ENCODE measurements around the gene MPZL2.

GRCh38 chr11:118219732-118220131 lies 44.4 kb downstream of the MPZL2 start:
- TF ChIP-seq POLR2AphosphoS5 (IDR thresholded peaks at IDR 0.05) (no peak), CTCF (IDR thresholded peaks at IDR 0.05) (no peak), POLR2A (IDR thresholded peaks at IDR 0.05) (no peak), EP300 (IDR thresholded peaks at IDR 0.05; ENCODE audit: low read depth) (no peak)

Measured in transverse colon (tissue), 4 donors.